ENCODE data around the gene TSPO2.

TSPO2 gene

DNA sequence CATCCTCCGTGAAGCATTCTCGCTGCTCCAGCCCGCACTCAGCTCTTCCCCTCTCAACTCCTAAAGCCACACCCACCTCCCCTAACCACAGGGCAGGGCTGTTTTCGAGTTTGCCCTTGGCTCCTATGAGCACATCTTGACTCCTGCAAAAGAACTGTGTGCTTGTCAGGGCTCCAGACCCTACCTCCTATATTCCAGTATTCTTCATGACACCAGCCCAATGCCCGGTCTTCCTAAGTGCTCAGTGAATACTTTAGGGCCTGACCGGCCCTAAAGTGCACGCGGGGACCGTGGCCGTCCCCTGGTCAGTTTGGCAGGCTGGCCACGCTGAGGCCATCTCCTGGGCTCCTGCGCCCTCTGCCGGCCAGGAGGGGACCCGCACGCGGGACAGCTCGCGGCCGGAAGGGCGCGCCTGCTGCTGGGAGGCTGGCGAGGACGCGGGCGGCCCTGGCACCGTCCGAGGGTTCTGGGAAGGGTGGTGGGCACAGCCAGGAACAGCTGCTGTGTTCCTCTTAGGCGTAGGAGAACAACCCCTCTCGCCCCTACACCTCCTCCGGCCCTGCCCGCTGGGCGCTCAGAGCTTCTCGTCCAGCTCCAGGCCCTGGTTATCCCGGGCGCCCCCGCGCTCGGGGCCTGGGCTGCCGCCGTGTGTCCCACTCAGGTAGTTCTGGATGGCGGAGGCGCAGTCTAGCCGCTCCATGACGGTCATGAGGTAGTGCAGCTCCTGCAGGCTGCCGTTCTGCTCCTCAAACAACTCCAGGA is 14.3 kb upstream of the TSPO2 start:
- peak; percentile 57 for DNase-seq

DNA sequence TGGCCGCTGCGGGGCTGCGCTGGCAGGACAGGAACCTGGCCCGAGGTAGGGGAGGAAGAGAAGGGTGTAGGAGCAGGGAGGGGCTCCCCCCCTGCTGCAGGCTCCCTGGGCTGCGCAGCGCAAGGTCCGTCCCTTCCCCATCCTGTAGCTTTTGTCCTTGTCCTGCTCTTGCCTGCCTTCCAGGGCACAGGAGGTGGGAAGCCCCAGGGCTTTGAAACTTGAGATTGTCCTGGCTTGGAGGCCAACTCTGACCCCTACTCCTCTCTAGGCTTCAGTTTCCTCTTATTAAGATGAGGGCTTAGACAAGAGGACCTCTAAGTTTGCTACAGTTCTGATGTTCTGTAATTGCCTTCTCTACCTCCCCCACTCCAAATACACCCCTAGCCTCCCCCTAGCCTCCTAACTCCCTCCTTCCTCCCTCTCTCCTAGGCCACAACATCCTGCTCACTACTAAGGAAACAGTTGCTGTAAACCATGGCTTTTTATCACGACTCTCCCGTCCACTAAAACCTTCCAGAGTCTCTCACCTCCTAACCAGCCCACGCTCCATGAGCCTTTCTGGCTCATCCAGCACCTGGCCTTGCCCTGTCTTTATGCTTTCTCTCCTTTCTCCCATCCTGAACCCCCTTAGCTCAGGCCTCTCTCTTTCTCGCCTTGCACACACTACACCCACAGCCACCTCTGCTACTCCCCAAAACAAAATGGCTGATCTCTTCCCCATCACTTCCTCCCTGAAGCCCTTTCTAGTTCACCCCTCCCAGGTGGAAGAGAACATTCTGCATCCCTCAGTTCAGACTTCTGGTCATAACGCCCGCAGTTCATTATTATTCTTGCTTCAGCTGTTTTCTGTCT is 13.5 kb upstream of the TSPO2 start:
- DNase-seq = no peak

DNA sequence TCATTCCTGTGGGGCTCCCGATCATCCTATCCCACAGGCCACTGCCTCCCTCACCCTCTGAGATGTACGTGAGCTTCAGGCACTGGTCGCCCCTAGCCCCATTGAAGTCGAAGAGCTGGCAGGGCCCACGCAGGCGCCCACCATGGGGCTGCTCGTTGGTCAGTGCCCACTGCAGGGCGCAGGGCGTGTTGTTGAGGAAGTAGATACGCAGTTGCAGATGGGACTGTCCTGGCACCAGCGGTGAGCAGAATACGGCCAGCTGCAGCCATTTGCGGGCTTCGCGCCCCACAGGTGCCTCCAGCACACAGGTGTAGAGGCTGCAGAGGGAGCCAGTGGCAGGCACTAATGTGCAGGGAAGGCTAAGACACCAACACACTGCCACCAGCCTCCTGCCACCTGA is 9.4 kb upstream of the TSPO2 start:
- no peak for DNase-seq

DNA sequence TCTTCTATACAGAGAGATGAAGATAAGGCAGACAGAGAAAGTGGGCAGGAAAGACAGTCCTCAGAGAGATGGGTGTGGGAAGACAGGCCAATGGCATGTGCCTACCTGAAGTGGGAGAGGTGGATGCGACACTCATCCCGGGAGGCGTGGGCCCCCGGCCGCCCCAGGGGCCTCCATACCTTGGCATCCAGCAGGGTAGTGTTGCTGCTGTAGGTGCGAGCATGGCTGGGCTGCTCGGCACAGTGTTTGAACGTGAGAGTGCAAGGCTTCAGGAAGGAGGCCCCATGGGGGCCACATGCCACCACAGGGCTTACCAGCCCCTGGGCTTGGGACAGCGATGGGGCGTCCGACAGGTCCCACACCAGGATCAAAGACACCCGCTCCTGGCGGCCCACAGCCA is 8.5 kb upstream of the TSPO2 start:
- no peak for DNase-seq

DNA sequence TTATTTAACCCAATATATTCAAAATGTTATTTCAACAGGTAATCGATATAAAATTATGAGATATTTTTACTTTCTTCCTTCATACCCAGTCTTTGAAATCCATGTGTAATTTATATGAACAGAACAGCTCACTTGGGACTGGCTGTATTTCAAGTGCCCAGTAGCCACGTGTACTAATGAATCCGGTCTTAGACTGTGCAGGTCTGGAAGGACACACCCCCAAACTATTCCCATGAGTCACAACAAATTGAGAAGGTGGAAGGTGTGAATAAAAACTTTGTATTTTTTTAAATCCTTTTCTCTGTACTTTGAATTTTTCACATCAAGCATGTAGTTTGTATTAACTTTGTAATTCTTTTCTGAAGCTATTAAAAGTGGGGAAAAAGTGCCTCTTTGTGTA is 6.1 kb upstream of the TSPO2 start:
- DNase-seq = no peak

DNA sequence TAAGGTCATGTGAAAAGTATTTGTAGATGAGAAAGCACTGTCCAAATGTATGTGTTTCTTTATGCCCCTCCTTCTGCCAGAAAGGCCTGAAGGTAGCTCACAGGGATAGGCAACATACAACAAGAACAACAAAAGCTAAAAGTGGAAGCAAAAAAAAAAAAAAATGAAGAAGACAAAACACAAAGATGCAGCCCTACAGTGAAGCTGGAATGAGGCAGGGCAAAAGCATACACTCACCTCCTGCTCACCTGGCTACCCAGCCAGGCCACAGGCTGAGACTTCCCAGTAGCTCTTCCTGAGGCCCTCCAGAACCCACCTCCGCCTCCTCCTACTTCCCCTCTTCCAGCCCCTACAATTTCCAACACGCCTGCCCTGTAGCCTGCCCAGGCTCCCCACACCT is 5.7 kb upstream of the TSPO2 start:
- no peak for DNase-seq

DNA sequence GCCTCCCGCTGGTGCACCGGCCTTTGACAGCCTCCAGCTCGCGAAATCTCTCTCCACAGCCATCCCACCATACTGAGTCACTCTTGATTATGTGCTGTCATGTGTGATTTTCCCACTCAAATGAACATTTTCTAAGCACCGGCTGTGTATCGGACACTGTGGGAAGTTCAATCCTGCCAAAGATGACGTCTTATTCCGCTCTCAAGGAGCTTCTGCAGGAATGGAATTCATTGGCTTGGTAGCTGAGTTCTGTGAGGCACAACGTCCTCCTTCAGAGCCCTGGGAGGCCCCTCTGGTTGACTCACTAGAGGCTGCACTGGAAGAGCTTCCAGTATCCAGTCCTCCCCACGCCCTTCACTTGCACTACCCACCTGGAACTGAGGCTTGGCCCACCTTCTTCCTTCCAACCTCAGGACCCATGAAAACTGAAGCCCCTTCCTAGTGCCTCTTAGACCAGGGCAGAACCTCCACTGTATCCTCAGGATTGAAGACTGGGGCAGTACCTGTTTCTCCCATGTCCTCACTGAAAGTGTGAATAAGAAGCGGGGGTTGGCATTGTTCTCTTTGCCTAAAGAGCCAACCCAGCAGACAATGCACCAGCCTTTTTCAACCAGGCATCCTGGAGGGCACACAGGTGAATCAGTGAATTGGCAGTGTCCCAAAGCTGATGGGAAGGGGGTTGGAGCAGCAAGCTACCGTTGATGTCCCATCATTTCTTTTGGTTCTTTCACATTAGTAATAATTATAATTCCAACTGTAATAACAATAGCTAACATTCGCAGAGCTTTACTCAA is 5.0 kb upstream of the TSPO2 start:
- DNase-seq = no peak

DNA sequence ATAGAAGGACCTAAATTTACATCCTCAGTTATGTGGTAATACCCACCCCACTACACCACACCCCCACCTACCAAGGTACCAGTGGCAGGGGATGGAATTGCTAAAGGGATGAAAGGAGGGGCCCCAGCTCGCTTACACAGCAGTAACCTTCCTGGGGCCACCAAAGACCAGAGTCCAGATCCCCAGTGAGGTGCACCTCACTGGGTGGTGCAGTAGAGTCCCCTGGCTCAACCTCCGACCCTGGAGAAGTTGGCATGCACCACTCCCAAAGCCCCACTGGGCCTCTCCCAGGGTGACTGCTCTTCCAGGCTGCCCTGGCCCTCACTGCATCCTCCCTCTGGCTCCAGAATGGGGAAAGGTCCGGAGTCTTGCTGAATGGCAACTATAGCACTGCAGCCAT is 4.1 kb upstream of the TSPO2 start:
- no peak for DNase-seq

DNA sequence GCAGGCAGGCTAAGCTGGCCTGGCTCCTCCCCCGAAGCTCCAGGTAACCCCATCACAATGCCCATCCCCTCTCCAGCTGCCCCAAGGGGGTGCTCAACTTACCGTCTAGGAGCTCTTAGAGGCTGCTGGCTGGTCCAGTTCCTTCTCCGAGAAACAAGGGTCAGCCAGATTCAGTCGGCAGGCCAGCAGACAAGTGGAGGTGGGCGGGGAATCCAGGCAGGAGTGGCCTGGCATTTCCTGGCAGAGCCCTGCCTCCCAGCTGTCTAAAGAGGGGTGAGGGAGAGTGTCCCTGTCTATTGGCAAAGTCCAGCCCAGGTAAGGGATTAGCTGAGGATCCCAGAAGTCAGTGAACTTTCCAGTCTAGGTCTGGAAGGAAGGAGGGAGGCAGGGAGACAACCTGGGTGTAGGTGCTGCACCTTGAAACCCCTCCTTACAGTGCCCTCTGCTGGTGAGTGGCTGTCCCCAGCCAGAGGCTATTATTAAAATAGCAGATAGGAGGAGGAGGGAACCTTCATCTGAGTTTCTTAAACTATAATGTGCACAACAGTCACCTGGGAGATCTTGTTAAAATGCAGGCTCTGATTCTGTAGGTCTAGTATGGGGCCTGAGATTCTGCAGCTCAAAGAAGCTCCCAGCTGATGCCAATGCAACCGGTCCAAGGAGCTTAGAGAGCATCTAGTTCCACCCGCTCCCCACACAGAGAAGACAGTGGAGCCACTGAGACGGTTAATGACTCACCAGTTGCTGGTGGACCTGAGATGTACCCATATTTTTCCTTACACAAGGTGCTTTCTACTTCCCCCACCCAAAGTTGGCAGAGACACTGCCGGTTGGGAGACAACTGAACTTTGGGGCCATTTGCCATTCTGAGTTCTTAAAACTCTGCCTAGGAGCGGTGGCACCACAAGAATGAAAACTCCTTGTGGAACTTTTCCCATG is 2.9 kb upstream of the TSPO2 start, which contains the start of gene UNC5CL:
UNC5CL (minus strand) TSS at position 162 of the 939 bp plus-strand sequence. CDS start 4,147 bp downstream, outside the sequence.
- DNase-seq = no peak

DNA sequence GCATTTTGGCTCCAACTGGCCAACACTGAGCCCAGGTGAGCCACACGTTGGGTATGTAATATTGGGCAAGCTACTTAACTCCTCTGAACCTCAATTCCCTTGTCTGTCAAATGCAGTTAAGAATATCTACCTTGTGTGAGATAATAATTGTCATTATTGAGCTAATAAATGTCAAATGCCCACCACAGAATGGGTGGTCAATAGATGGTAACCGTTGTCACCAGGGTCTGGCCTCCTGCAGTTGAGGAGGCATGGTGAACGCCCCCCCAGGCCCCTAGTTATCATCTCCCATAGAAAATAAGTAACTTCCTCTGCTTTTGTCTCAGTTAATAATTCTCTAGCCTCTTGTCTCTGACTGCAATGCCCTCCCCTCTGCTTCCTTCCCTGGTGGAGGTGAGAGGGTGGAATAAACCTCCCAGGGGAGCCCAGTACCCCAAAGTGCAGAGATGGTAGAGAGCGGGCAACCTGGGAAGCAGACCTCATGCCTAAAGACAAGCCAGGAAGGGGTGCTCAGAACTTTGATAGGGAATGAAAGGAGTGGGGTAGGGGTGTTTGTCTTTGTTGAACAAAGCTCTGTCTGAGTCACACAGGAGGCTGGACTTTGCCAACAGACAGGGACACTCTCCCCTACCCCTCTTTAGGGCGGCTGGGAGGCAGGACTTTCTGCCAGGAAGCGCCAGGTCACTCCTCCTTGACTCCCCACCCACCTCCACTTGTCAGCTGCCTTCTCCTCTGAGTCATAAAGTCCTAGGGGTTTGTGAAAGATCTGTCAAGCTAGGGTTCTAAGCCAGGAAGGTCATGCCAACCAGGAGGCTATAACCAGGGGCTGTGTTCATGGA is 1.9 kb upstream of the TSPO2 start:
- DNase-seq = no peak

DNA sequence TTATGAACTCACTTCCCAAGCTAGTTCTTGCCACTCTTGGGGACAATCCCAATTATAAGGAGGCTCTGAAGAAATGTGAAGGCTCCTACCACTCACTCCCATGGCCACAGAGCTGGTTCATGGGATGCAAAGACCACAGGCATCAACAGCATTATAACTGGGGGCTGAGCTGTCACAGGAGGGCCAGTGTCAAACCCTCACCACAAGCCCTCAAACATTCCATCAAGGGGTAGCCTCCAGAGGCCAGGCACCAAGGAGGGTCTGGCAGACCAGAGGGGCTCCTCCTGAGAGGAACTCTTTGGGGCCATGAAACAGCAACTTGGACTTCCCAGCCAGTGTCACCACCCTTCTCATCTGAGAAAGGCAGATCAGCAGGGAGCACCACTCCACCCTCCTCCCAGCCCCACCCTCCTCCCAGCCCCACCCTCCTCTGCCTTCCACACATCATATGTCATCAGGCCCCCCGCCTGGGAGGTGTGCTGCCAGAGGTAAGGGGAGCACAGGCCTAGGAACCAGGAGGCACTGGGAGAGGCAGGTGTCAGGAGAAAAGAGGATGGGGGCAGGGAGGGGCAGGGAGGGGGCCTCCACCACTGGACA is 1.2 kb upstream of the TSPO2 start:
- no peak for DNase-seq

DNA sequence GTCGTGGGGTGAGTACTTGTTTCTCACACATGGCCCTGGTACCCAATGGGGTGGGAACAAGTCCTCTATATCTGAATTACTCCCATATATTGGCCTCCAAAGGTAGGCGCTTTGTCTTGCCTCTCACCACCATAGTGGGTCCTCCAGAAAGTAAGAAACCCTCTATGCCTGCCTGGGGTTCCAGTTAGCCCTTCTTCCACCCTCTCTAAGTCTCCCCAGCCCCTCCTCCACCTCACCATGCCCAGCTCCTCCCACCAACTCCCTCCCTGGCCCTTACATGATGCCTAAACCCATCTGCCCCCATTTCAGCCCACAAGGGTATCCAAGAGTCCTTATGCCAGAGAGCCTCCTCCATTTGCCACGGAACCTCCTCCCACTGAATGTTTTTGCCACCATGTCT is 884 bp downstream of the TSPO2 start:
- no peak for DNase-seq

DNA sequence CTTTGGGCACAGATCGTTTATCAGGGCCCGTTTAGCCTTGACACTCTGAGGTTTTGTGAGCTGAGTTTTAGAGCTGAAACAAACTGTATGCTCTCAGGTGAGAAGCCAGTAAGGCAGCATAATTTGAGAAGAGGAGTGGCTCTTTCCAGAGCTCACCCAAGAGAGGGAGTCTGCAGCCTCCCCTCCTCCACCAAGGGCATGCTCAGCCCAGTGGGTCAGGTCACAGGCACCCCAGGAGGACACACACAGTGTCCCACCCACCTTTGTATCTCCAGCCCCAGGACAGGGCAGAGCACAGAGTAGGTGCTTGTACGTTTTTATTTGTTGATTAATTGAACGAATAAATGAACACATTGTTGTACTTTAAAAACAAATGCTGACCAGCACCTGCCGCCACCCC is 3.4 kb downstream of the TSPO2 start:
- DNase-seq = no peak

DNA sequence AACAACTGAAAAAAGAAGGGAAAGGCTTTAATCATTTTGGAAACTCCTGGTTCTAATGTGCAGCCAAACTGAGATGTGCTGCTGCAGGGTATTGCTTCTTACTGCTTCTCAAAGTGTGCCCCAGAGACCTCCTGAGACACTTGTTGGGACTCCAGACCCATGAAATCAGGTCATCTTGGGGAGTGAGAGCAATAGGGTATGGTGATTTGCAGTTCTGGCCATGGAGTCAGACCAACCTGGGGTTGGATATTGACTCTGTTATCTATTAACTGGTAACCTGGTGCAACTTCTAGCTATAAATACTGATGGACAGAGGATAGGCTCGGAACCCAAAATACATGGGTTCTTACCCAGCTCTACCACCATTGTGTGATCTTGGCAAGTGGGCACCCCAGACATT is 3.8 kb downstream of the TSPO2 start:
- DNase-seq = no peak

DNA sequence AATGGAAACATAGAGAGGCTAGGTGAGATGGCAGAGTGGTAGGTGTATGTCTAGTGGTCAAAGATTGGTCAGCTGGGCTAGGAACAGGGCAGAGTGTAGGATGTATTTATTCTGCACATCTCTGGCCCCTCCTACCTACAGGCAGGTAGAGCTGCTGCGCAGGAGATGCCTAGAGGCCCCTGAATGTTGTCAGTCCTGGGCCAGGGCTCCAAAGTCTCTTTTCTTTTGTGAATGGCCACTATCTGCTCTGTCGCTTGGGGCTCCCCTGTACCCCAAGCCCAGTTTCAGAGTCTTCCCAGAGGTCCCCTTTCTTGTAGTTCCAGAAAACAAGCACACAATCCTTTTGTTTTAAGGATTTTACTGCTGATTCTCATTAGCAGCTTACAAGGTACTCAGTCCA is 5.0 kb downstream of the TSPO2 start:
- DNase-seq = no peak

DNA sequence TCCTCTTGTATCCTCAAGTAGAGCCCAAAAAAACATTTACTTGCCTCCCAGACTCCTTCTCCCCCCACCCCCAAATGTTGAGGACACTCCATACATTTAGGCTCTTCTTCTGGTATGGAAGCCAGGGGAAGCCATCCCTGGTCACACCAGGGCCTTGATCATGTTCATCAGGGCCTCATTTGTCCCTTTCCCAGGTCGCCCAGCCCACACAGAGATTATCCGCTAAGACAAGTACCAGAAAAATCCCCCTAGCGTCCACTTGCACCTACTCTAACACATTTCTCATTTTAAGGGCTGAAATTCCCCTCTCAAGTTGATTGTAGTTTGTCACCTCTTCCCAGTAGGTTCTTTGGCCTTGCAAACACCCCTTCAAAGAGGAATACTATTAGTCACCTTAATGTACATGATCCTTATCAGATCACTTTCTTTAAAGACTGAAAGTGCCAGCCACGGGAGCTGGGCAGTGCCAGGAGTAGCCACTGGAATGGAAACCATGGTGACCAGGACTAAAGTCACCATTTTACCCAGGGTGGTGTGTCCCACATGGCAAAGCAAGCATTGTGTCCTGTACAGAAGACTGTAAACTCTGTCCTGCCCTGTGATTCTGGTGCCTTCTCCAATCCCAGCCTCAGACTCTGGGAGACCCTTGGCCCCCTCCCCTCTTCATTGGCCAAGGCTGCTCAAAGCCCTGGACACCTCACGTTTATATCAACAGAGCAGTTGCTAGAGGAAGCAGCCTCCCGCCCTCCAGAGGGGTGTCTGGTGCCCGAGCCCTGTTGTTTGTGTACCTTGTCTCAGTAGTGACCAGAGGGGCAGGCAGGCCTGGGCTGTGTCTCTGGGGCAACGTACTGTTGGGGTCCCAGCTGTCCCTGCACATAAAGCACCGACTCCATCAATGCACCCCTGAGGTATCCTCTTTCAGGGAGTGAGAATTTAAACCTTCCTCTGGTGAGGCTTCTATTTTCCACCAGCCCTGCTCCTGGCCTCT is 5.8 kb downstream of the TSPO2 start:
- no peak for DNase-seq

DNA sequence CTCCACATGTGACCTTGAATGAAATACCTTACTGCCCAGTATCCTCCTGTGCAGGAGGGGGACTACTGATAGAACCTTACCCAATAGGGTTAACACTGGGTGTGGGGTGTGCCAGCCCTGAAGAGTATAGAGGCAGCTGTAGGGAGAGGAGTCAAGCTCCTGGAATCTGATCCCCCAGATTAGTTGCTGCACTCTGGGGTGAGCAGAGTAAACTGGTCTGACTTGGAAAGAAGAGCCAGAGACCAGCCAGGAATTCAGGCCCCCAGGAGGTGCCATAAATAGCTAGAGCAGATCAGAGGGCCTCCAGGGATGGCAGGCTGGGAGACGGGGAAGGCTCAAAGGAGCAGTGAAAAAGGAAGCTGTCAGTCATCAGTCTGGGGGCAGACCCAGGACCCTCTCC is 7.3 kb downstream of the TSPO2 start:
- no peak for DNase-seq

DNA sequence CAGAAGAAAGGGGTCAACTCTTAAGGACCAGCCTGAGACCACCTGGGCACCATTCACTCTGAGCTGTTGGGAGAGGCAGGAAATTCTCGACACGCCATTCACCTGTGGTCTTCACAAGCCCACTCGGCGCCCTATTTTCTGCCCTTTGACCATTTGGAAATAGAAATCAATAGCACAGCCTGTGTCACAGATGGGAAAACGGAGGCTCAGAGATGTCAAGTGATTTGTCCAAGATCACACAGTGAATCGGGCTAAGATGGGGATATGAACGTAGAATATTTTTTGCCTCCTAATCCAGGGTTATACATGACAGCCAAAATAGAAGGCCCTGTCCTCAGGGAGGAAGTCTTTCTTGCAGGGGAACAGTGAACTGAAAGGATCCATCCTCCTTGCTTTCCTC is 7.7 kb downstream of the TSPO2 start:
- DNase-seq = no peak

DNA sequence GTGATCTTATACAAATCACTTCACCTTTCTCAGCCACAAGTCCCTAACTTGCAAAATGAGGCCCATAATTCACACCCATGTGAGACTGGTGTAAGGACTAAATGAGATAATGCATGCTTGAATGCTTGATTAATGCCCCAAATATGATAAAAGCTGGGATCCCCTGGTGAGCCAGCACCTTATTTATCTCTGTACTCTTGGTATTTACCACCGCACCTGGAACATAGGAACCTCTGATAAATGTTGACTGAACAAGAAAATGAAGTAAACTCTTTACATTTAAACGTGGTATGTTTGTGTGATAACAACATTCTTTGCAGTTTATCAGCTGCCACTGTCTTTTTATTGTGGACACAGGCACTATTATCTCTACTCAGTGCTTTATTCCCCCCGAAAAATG is 8.3 kb downstream of the TSPO2 start:
- no peak for DNase-seq

DNA sequence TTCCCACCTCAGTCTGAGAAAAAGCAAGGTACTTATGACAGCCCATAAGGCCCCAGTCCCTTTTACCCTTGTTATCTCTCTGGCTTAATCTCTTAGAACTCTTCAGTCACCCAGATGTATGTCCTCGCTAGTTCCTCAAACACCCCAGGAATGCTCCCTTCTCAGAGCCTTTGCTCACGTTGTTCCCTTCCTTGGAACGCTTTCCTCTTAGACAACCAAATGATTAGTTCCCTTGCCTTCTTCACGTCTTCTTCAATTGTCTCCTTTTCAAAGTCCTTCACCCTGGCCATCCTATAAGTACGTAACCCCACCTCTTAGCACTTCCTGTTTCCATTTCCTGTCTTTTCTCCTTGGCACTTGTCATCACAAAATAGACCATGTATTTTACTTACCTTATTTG is 9.6 kb downstream of the TSPO2 start:
- no peak for DNase-seq
